ENCODE data around the gene CCDC34.

The CCDC34 gene

GRCh38 chr11:27295928-27296327 is 67.1 kb downstream of the CCDC34 start:
- H3K36me3 ChIP-seq (replicated peaks; ENCODE audit: insufficient read depth, low read length), result no peaks in the 10 kb centered on the region
- H3K4me1 ChIP-seq (ENCODE audit: low read length), result no peaks in the 10 kb centered on the region
- H3K27me3 ChIP-seq (replicated peaks; ENCODE audit: insufficient read depth, low read length), result no peaks in the 10 kb centered on the region
- no peaks in the 10 kb centered on the region for H3K79me2 ChIP-seq (ENCODE audit: low read length)
- no peak overlapping the region for H2AFZ ChIP-seq (ENCODE audit: low read length)
- no peaks in the 10 kb centered on the region for H3F3A ChIP-seq (ENCODE audit: insufficient read depth, low read length)
- no peak overlapping the region for H3K4me2 ChIP-seq (ENCODE audit: low read depth, low read length)
- H3K9ac ChIP-seq (ENCODE audit: low read length), result no peak overlapping the region
- H4K20me1 ChIP-seq (ENCODE audit: insufficient read depth, low read length), result no peaks in the 10 kb centered on the region
- H3K9me3 ChIP-seq (replicated peaks; ENCODE audit: insufficient read depth, low read length), result no peaks in the 10 kb centered on the region
- no peak overlapping the region for H3K27ac ChIP-seq (ENCODE audit: low read length)
- TF ChIP-seq EZH2phosphoT487 (IDR thresholded peaks at IDR 0.05; ENCODE audit: low read length) (no peak), EZH2 (optimal IDR thresholded peaks at IDR 0.05; ENCODE audit: low read depth, low read length) (no peak), CTCF (IDR thresholded peaks at IDR 0.05; ENCODE audit: low read length) (no peak)
- DNase-seq, result no peak
- H3K4me3 ChIP-seq (ENCODE audit: low read length), result no peak overlapping the region
- H3K9me2 ChIP-seq (replicated peaks; ENCODE audit: insufficient read depth, low read length), result no peaks in the 10 kb centered on the region

GRCh38 chr11:27294654-27295053 is 68.4 kb downstream of the CCDC34 start:
- Histone ChIP-seq H3K9me3 (replicated peaks; ENCODE audit: insufficient read depth, low read length) (no peaks in the 10 kb centered on the region), H4K20me1 (ENCODE audit: insufficient read depth, low read length) (no peaks in the 10 kb centered on the region), H3K9me2 (replicated peaks; ENCODE audit: insufficient read depth, low read length) (no peaks in the 10 kb centered on the region), H2AFZ (ENCODE audit: low read length) (no peak overlapping the region), H3K79me2 (ENCODE audit: low read length) (no peaks in the 10 kb centered on the region), H3K36me3 (replicated peaks; ENCODE audit: insufficient read depth, low read length) (no peaks in the 10 kb centered on the region), H3K9ac (ENCODE audit: low read length) (no peak overlapping the region), H3K4me2 (ENCODE audit: low read depth, low read length) (no peak overlapping the region), H3K27me3 (replicated peaks; ENCODE audit: insufficient read depth, low read length) (no peaks in the 10 kb centered on the region), H3F3A (ENCODE audit: insufficient read depth, low read length) (no peaks in the 10 kb centered on the region), H3K4me3 (ENCODE audit: low read length) (no peak overlapping the region), H3K4me1 (ENCODE audit: low read length) (no peaks in the 10 kb centered on the region), H3K27ac (ENCODE audit: low read length) (no peak overlapping the region)
- TF ChIP-seq EZH2phosphoT487 (IDR thresholded peaks at IDR 0.05; ENCODE audit: low read length) (no peak), EZH2 (optimal IDR thresholded peaks at IDR 0.05; ENCODE audit: low read depth, low read length) (no peak), CTCF (IDR thresholded peaks at IDR 0.05; ENCODE audit: low read length) (no peak)
- no peak for DNase-seq

- Histone ChIP-seq H3K4me1 (ENCODE audit: low read length) (no peaks in the 10 kb centered on the region), H3K9me3 (replicated peaks; ENCODE audit: insufficient read depth, low read length) (no peaks in the 10 kb centered on the region), H3K36me3 (replicated peaks; ENCODE audit: insufficient read depth, low read length) (no peaks in the 10 kb centered on the region), H3K9me2 (replicated peaks; ENCODE audit: insufficient read depth, low read length) (no peaks in the 10 kb centered on the region), H3K4me2 (ENCODE audit: low read depth, low read length) (no peak overlapping the region), H4K20me1 (ENCODE audit: insufficient read depth, low read length) (no peaks in the 10 kb centered on the region), H2AFZ (ENCODE audit: low read length) (no peak overlapping the region), H3F3A (ENCODE audit: insufficient read depth, low read length) (no peaks in the 10 kb centered on the region), H3K4me3 (ENCODE audit: low read length) (no peak overlapping the region), H3K9ac (ENCODE audit: low read length) (no peak overlapping the region), H3K27ac (ENCODE audit: low read length) (no peak overlapping the region), H3K27me3 (replicated peaks; ENCODE audit: insufficient read depth, low read length) (no peaks in the 10 kb centered on the region), H3K79me2 (ENCODE audit: low read length) (no peaks in the 10 kb centered on the region)
- DNase-seq, result no peak
- no peak for TF ChIP-seq EZH2phosphoT487 (IDR thresholded peaks at IDR 0.05; ENCODE audit: low read length)
These were observed 69.2 kb downstream of the CCDC34 start for GRCh38 chr11:27293515-27294417.

- Histone ChIP-seq H3K9ac (ENCODE audit: low read length) (no peak overlapping the region), H3K4me3 (ENCODE audit: low read length) (no peak overlapping the region), H3K4me2 (ENCODE audit: low read depth, low read length) (no peak overlapping the region), H3F3A (ENCODE audit: insufficient read depth, low read length) (no peaks in the 10 kb centered on the region), H3K9me2 (replicated peaks; ENCODE audit: insufficient read depth, low read length) (no peaks in the 10 kb centered on the region), H3K27me3 (replicated peaks; ENCODE audit: insufficient read depth, low read length) (no peaks in the 10 kb centered on the region), H2AFZ (ENCODE audit: low read length) (no peak overlapping the region), H3K79me2 (ENCODE audit: low read length) (no peaks in the 10 kb centered on the region), H3K4me1 (ENCODE audit: low read length) (no peaks in the 10 kb centered on the region), H3K36me3 (replicated peaks; ENCODE audit: insufficient read depth, low read length) (no peaks in the 10 kb centered on the region), H3K9me3 (replicated peaks; ENCODE audit: insufficient read depth, low read length) (no peaks in the 10 kb centered on the region), H4K20me1 (ENCODE audit: insufficient read depth, low read length) (no peaks in the 10 kb centered on the region), H3K27ac (ENCODE audit: low read length) (no peak overlapping the region)
- DNase-seq, result no peak
- TF ChIP-seq EZH2phosphoT487 (IDR thresholded peaks at IDR 0.05; ENCODE audit: low read length) (no peak), EZH2 (optimal IDR thresholded peaks at IDR 0.05; ENCODE audit: low read depth, low read length) (no peak), CTCF (IDR thresholded peaks at IDR 0.05; ENCODE audit: low read length) (no peak)
These were observed 70.4 kb downstream of the CCDC34 start for GRCh38 chr11:27292637-27293010.
